DMS 273 treated with DMSO at 0.1 percent for 48 hours (cell line): ENCODE measurements around the gene NACAD.
"Not testable (repeated sequence)": the region's sequence is repeated elsewhere in the genome, so short reads cannot be mapped to it uniquely, and the experiment has no call there.

ENCODE experiments used
- DNase-seq: peaks from one replicate; lab custom pipeline; 2025; lab: John Stamatoyannopoulos, UW

Gene NACAD

GRCh38 chr7:45117582-45117981, 28.8 kb upstream of the NACAD start:
- DNase-seq: no peak

- DNase-seq: no peak
Observed at GRCh38 chr7:45116048-45116447, 27.3 kb upstream of the NACAD start.

- no peak for DNase-seq
Observed at GRCh38 chr7:45114926-45115325, 26.2 kb upstream of the NACAD start.

GRCh38 chr7:45114257-45114656, 25.5 kb upstream of the NACAD start:
- DNase-seq: not testable (repeated sequence)

GRCh38 chr7:45112648-45113047, 23.9 kb upstream of the NACAD start:
- no peak for DNase-seq

GRCh38 chr7:45111298-45112223, 22.8 kb upstream of the NACAD start, which contains the start of gene TBRG4:
Gene TBRG4 (minus strand): TSS chr7:45111697. CDS start chr7:45109237, 2,460 bp downstream.
- peak; percentile 96 for DNase-seq

GRCh38 chr7:45108863-45109262, 20.1 kb upstream of the NACAD start:
- no peak for DNase-seq

GRCh38 chr7:45107356-45107755, 18.6 kb upstream of the NACAD start:
- DNase-seq: no peak

GRCh38 chr7:45106820-45107219, 18.1 kb upstream of the NACAD start:
- no peak for DNase-seq

GRCh38 chr7:45105588-45106188, 16.9 kb upstream of the NACAD start:
- no peak for DNase-seq

- DNase-seq: no peak
Observed at GRCh38 chr7:45104844-45105587, 16.2 kb upstream of the NACAD start.

DNA sequence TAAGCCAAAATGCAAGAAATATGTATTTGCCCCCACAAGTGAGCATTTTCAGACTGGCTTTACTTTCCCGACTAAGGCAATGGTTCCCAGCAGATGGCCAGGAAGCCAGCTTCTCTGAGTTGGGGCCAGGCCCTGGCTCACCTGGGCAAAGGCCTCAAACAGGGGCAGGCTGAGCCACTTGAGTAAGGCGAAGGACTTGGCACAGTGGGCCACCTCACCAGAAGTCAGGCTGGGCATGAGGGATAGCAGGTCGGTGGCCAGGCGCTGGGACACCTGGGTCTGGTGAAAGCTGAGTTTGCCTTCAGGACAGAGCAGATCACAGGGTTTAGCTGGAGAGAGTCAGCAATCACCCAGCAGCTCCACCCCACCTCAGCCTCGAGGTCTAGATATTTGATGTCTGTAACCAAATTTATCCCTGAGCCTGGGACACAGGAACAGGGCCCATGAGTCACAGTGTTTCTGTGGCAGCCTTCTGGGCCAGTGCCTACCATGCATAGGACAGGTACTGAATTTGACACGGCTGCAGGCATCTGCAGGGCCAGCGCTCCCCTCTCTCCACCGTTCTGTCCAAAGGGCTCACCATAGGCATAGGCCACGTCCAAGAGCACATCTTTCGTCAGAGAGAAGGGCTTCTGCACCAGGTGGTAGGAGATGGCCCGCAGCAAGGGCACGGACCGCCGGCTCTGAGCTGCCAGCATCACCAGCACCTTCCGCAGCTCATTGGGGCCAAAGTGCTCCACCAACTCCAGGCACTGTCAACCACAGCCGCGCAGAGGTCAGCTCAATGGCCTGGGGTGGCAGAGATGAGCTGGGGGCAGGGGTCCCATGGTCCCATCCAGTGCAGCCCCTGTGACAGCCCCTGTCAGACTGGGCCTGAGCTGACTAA, 15.4 kb upstream of the NACAD start:
- DNase-seq: no peak

GRCh38 chr7:45102785-45103712, 14.3 kb upstream of the NACAD start:
- DNase-seq: no peak

DNA sequence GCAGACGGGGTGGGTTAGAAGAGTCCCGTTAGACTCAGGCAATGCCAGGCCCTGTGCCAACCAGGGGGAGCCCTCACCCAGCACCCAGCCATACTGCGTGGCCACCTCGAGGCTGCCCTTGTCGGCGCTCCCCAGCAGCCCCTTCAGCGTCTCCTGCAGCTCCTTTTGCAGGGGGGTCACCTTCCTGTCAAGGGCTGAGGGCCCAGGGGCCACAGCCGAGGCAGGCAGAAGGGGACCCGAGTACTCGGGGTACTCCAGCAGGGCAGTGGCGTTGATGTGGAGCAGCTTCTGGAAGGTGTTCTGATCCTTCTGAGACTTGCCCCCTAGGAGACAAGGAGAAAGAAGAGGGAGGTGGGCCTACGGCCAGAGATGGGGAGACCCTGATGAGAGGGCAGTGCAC, 13.0 kb upstream of the NACAD start:
- no peak for DNase-seq

DNA sequence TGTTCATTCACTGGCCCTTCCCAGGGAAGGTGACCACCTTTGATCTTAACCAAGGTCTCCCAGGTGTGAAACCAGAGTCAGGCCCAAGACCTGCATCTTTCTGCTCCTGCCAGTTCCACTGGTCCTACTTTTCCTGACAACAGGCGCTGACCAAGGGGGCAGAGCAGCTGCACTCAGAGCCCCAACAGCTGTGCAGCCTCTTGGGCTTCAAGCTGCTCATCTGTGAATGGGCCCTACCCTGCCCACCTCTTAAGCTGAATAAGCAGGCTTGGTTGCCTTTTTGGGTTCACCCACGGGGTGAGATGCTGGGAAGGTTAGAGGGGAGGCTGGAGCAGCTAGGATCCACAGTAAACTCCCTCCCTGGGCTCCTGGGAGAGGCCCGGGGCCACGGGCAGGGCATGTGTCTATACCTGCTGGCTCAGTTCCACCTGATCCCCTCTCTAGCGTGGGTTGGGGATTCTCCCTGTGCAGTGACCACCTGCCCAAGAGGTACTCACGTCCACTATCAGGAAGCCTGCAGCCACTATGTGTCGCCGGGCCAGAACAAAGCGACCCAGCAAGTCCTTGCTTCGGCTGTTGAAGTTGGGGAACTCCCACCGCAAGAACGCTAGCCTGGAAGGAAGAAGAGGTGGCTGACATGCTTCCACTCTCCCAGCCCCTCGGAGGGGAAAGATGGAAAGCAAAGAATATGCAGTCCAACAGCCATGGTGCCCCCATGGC, 12.2 kb upstream of the NACAD start:
- no peak for DNase-seq

DNA sequence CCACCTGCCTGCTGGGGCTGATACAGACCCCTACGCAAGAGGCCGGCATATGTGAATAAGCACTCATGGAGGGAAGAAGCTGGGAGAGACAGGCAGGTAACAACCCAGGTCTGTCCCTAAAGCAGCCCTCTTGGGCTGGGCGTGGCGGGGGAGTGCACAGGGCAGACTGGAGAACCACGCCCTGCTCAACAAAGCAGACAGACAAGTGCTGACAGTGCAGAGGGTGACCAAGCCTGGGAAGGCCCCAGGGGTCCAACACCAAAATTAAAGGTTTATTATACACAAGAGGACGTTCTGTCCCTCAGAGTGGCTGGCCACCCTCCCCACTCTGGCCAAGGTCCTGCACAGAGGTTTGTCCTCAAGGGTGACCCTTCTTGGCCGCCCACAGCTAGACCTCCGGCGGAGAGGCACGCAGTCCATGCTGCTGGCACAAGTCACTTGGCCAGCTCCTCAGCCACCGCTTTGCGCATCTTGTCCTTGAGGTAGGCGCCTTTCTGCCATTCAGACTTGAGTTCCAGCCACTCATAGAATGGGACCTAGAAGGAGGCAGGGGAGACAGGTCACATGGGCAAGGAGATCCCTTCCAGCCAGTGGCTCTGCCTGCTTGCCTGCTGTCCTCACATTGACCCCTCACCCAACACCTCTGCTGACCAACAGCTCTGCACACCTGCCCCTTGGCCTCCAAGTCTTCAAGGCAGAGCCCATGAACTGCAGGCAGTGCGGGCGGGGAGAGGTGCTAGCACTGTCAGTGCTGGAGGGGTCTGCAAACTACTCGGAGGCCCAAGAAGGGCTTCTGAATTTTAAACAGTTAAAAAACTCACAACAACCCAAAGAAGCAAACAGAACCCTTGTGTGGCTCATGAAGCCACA, 11.4 kb upstream of the NACAD start:
- DNase-seq: no peak

DNA sequence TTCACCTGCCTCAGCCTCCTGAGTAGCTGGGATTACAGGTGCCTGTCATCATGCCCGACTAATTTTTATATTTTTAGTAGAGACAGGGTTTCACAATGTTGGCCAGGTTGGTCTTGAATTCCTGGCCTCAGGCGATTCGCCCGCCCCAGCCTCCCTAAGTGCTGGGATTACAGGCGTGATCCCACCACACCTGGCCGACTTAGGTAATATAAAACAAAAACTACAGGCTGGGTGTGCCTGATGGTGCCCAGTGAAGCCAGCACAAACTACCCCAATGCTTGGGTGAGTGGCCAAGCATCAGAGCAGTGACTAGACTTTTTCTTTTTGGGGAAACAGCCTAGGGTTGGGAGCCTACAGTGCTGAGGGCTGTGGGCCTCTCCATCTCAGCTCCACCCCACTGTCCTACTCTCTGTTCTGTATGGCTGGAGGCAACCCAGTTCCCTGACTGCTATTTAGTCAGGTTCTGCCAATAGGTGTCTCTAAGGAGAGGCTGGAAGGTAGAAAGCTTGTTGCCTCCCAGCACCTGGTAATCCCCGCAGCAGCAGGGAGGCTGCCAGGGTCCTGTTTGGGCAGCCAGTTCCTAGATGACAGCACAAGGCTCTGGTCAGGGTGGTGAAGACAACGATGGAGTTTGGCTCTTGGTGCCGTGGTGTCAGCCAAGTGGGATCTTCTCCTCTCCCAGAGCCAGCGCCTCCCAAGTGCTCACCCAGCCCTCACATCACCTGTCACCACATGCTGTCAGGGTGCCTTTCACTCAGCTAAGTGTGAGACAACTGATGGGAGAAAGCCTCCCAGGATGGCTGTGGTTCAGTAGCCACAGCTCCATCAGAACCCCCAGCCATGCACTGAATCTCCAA, 10.4 kb upstream of the NACAD start:
- DNase-seq: no peak

- no peak for DNase-seq
Observed at GRCh38 chr7:45092931-45093235, 4.1 kb upstream of the NACAD start.
